ENCODE results near the gene BBS1.

DNA sequence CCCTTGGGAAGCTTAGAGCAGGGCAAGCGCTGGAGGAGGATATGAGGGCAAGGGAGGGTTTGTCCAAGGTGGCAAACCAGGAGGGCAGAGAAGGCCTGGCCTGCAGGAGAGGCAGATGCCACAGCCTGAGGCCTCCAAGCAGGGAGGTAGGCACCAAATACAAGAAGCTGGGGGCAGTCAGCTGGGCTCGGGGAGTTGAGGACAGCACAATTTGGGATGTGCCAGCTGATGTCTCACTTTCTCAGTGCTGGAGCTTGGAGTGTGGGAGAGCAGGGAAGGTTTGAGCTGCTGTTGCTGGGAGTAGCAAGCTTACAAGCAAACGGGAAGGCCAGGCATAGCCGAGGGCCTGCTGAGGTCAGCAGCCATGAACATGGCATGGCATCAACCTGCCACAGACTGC, 31.5 kb downstream of the BBS1 start:
- TF ChIP-seq, protein P1, sequence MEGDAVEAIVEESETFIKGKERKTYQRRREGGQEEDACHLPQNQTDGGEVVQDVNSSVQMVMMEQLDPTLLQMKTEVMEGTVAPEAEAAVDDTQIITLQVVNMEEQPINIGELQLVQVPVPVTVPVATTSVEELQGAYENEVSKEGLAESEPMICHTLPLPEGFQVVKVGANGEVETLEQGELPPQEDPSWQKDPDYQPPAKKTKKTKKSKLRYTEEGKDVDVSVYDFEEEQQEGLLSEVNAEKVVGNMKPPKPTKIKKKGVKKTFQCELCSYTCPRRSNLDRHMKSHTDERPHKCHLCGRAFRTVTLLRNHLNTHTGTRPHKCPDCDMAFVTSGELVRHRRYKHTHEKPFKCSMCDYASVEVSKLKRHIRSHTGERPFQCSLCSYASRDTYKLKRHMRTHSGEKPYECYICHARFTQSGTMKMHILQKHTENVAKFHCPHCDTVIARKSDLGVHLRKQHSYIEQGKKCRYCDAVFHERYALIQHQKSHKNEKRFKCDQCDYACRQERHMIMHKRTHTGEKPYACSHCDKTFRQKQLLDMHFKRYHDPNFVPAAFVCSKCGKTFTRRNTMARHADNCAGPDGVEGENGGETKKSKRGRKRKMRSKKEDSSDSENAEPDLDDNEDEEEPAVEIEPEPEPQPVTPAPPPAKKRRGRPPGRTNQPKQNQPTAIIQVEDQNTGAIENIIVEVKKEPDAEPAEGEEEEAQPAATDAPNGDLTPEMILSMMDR (IDR thresholded peaks at IDR 0.05; ENCODE audit: low read depth, low read length), result no peak
- no peak for TF ChIP-seq MYC (IDR thresholded peaks at IDR 0.05; ENCODE audit: low read depth, low read length)
- TF ChIP-seq, protein P2, sequence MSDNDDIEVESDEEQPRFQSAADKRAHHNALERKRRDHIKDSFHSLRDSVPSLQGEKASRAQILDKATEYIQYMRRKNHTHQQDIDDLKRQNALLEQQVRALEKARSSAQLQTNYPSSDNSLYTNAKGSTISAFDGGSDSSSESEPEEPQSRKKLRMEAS (IDR thresholded peaks at IDR 0.05; ENCODE audit: low read depth, low read length), result no peak
